NCI-H1092 (cell line): ENCODE data around the gene ACOT2.
"Not testable (repeated sequence)": the region's sequence is repeated elsewhere in the genome, so short reads cannot be mapped to it uniquely, and the experiment has no call there.

ENCODE experiments used
- DNase-seq: peaks from one replicate; lab custom pipeline; 2025; lab: John Stamatoyannopoulos, UW

The ACOT2 gene

GRCh38 chr14:73569185-73569958, at the start of gene ACOT2:
Gene ACOT2 (plus strand): TSS chr14:73569213. CDS start chr14:73569241, 28 bp downstream.
- peak; percentile 79 for DNase-seq

- DNase-seq, result no peak
These were observed 47.8 kb upstream of the ACOT2 start for GRCh38 chr14:73521229-73521628.

GRCh38 chr14:73524493-73524892, 44.5 kb upstream of the ACOT2 start:
- DNase-seq, result no peak

- no peak for DNase-seq
These were observed 42.7 kb upstream of the ACOT2 start for GRCh38 chr14:73526036-73526984.

GRCh38 chr14:73529356-73529755, 39.7 kb upstream of the ACOT2 start:
- DNase-seq, result not testable (repeated sequence)

GRCh38 chr14:73531971-73532370, 37.0 kb upstream of the ACOT2 start:
- not testable (repeated sequence) for DNase-seq

GRCh38 chr14:73537244-73538045, 31.6 kb upstream of the ACOT2 start:
- not testable (repeated sequence) for DNase-seq

- DNase-seq, result not testable (repeated sequence)
These were observed 30.0 kb upstream of the ACOT2 start for GRCh38 chr14:73539017-73539416.

- not testable (repeated sequence) for DNase-seq
These were observed 26.1 kb upstream of the ACOT2 start for GRCh38 chr14:73542961-73543360.

GRCh38 chr14:73545353-73545752, 23.7 kb upstream of the ACOT2 start:
- not testable (repeated sequence) for DNase-seq

- DNase-seq, result not testable (repeated sequence)
These were observed 19.9 kb upstream of the ACOT2 start for GRCh38 chr14:73549097-73549496.

- not testable (repeated sequence) for DNase-seq
These were observed 19.0 kb upstream of the ACOT2 start for GRCh38 chr14:73549889-73550524.

GRCh38 chr14:73553845-73554244, 15.2 kb upstream of the ACOT2 start:
- no peak for DNase-seq

- DNase-seq, result not testable (repeated sequence)
These were observed 11.8 kb upstream of the ACOT2 start for GRCh38 chr14:73557201-73557600.

GRCh38 chr14:73558238-73558637, 10.8 kb upstream of the ACOT2 start:
- DNase-seq, result not testable (repeated sequence)

- DNase-seq, result not testable (repeated sequence)
These were observed 6.8 kb upstream of the ACOT2 start for GRCh38 chr14:73562256-73562655.

GRCh38 chr14:73562696-73563095, 6.3 kb upstream of the ACOT2 start:
- not testable (repeated sequence) for DNase-seq

GRCh38 chr14:73566431-73566830, 2.6 kb upstream of the ACOT2 start:
- not testable (repeated sequence) for DNase-seq

- not testable (repeated sequence) for DNase-seq
These were observed 2.1 kb upstream of the ACOT2 start for GRCh38 chr14:73566935-73567334.

- no peak for DNase-seq
These were observed 1.7 kb upstream of the ACOT2 start for GRCh38 chr14:73567358-73567757.
